Adrenal gland (tissue), 12 donors: ENCODE data around the gene PCDHGA5. TPM values are rescaled to one million over a fixed set of nuclear protein-coding genes. Genes with fewer than 3 reads are reported as not detected.

Experiments used
- DNase-seq, 7 donors: peaks; one replicate each; pipeline ENCODE4 v3.0.0-alpha.2; 2019 to 2020
- H3K27ac ChIP-seq, 5 donors: fragments of 200-600 bp; sonication (generic) in 4 of 5; 1 replicate in 3 of 5; 2 replicates in 2 of 5; pipeline versions ENCODE4 v1.5.1 to v1.8.0; 2016 to 2020; ENCODE audit warnings: mild to moderate bottlenecking in 1 of 5
- H3K27me3 ChIP-seq: fragments of 200-600 bp; 2 replicates; pipeline ENCODE4 v1.8.0; 2021
- H3K36me3 ChIP-seq, 2 donors: fragments of 200-600 bp; replicated peaks in 1 of 2; 1 replicate in 1 of 2; 2 replicates in 1 of 2; pipeline versions ENCODE4 v1.5.1 to v1.8.0; 2018 to 2022
- H3K4me1 ChIP-seq, 2 donors: fragments of 200-600 bp; replicated peaks in 1 of 2; 1 replicate in 1 of 2; 2 replicates in 1 of 2; pipeline versions ENCODE4 v1.5.1 to v1.8.0; 2018 to 2021
- H3K4me3 ChIP-seq, 4 donors: fragments of 200-600 bp; sonication (generic) in 3 of 4; one replicate each; pipeline ENCODE4 v1.5.1; 2016 to 2018
- H3K9me3 ChIP-seq, 3 donors: fragments of 200-600 bp; sonication (generic) in 1 of 3; replicated peaks in 1 of 3; 1 replicate in 2 of 3; 2 replicates in 1 of 3; pipeline versions ENCODE4 v1.5.1 to v1.8.0; 2016 to 2021
- CTCF ChIP-seq, 6 experiments: fragments of 450-650 bp in 4 of 6; fragments of 200-600 bp in 2 of 6; sonication (generic) in 1 of 6; IDR thresholded peaks; 1 replicate in 5 of 6; 2 replicates in 1 of 6; pipeline versions ENCODE4 v1.5.1 to v1.8.0; 2016 to 2021; ENCODE audit warnings: antibody characterized with exemption in 6 of 6, mild to moderate bottlenecking in 2 of 6, moderate library complexity in 1 of 6
- POLR2A ChIP-seq, 2 donors: fragments of 450-650 bp; IDR thresholded peaks; one replicate each; pipeline ENCODE4 v1.6.1; 2017; ENCODE audit warnings: antibody characterized with exemption in 2 of 2, mild to moderate bottlenecking in 2 of 2, moderate library complexity in 1 of 2
- WGBS, 4 donors: extraction: QIAGEN DNeasy Blood & Tissue Kit in 2 of 4; methylation state at CpG; one replicate each; pipeline versions ENCODE4 v1.1.5 to v1.1.7; 2013 to 2017; 5-methylcytosine and 5-hydroxymethylcytosine counted together
- intact Hi-C, 2 donors: fragments of 100-400 bp; cut with DNase I; formaldehyde crosslinking; loops; one replicate each; pipeline versions ENCODE4 v1.14.1 to v1.15.0; 2022 to 2023
- polyA plus RNA-seq, 3 donors: library from polyadenylated mRNA; stranded (reverse); fragments of 200-250 nt in 2 of 3; fragments of 350-450 nt in 1 of 3; fragmentation: Illumina TruSeq in 1 of 3; extraction: RNeasy Lipid Tissue Mini Kit (QIAGEN cat#74804) in 1 of 3; gene quantifications; one replicate each; pipeline ENCODE4 v1.2.3, GENCODE V29; 2013 to 2014
- total RNA-seq, 9 donors: library from RNA; depleted of rRNA in 4 of 9; stranded (reverse); fragments of >200 nt in 4 of 9; fragments of 120-200 nt in 1 of 9; fragmentation: NEBNext Ultra II Directional in 1 of 9; extraction: Animal tissue kit (Norgen Biotek cat#: 25700) in 1 of 9; gene quantifications; one replicate each; pipeline versions ENCODE4 v1.1.0 to v1.2.4, GENCODE V29; 2013 to 2023
- donor health status: healthy with polysubstance abuse.
- donor health status: Bipolar disorder and iron deficiency.
- donor health status: DM: yes; HTN: yes; CAD: no.
- donor health status: DM: no; HTN: no; CAD: no.
- donor health status: DM: no; HTN: no; CAD: no.
- donor health status: DM: yes; HTN: yes; CAD: no.

Gene PCDHGA5
- total and polyA plus RNA-seq, 12 donors: 0.24 to 5.9 (median 1.7) TPM

GRCh38 chr5:141398608-141399007 is 34.6 kb downstream of the PCDHGA5 start:
- Histone ChIP-seq H3K4me3 (no peak overlapping the region), H3K27me3 (no peaks in the 10 kb centered on the region), H3K4me1 (no peaks in the 10 kb centered on the region), H3K9me3 (peaks cover 5 to 42% (median 8%) of the 10 kb centered on the region in 3 donors), H3K36me3 (no peaks in the 10 kb centered on the region), H3K27ac (no peak overlapping the region)
- 19 to 44% (median 23%) methylated on average over 9 to 15 of the region's 15 CpGs for WGBS, 4 donors
- no peak for DNase-seq
- no peak for TF ChIP-seq POLR2A (IDR thresholded peaks at IDR 0.05)
- no peak for TF ChIP-seq CTCF (IDR thresholded peaks at IDR 0.05)
- intact Hi-C loops: no loop called here

- Histone ChIP-seq H3K27me3 (no peaks in the 10 kb centered on the region), H3K4me3 (no peak overlapping the region), H3K4me1 (no peaks in the 10 kb centered on the region), H3K9me3 (peaks cover 5 to 44% (median 8%) of the 10 kb centered on the region in 3 donors), H3K36me3 (no peaks in the 10 kb centered on the region), H3K27ac (no peak overlapping the region)
- intact Hi-C loops: no loop called here
- 19 to 24% (median 21%) methylated on average over 3 to 61 of the region's 61 CpGs for WGBS, 4 donors
- TF ChIP-seq POLR2A (IDR thresholded peaks at IDR 0.05) (no peak), CTCF (IDR thresholded peaks at IDR 0.05) (no peak)
- DNase-seq: no peak
Observed at GRCh38 chr5:141399555-141400258, 35.7 kb downstream of the PCDHGA5 start.

GRCh38 chr5:141402553-141403243 is 38.7 kb downstream of the PCDHGA5 start, which contains the start of gene PCDHGA9:
Gene PCDHGA9 (plus strand): TSS chr5:141402778. CDS start chr5:141402953, 175 bp downstream.
- H3K36me3 ChIP-seq: no peaks in the 10 kb centered on the region
- H3K9me3 ChIP-seq: peaks cover 0 to 64% (median 8%) of the 10 kb centered on the region in 3 donors
- peak within 1 kb of the TSS in 1 of 4 donors; percentile 41 for H3K4me3 ChIP-seq
- 10 to 14% (median 11%) methylated on average over 10 to 27 of the region's 27 CpGs for WGBS, 4 donors
- TF ChIP-seq POLR2A (IDR thresholded peaks at IDR 0.05): no peak
- TF ChIP-seq CTCF (IDR thresholded peaks at IDR 0.05): peak in 3 of 6 experiments; percentile 32 to 37 (median 34)
- H3K4me1 ChIP-seq: no peaks in the 10 kb centered on the region
- H3K27ac ChIP-seq: no peak within 1 kb of the TSS
- intact Hi-C loops: no loop called here
- H3K27me3 ChIP-seq: no peaks in the 10 kb centered on the region
- peak in 2 of 7 donors; percentile 34 to 42 for DNase-seq

- Histone ChIP-seq H3K27ac (no peak overlapping the region), H3K36me3 (no peaks in the 10 kb centered on the region), H3K27me3 (no peaks in the 10 kb centered on the region), H3K9me3 (peaks cover 0 to 66% (median 8%) of the 10 kb centered on the region in 3 donors), H3K4me3 (peak overlapping the region in 1 of 4 donors; percentile 41), H3K4me1 (no peaks in the 10 kb centered on the region)
- TF ChIP-seq CTCF (IDR thresholded peaks at IDR 0.05) (no peak), POLR2A (IDR thresholded peaks at IDR 0.05) (no peak)
- intact Hi-C loops: no loop called here
- WGBS, 4 donors: 23 to 32% (median 25%) methylated on average over 20 to 22 of the region's 22 CpGs
- DNase-seq: no peak
Observed at GRCh38 chr5:141403387-141403786, 39.4 kb downstream of the PCDHGA5 start.
